ENCODE data around the gene TMCO6. TPM values are rescaled to one million over a fixed set of nuclear protein-coding genes. Genes with fewer than 3 reads are reported as not detected.
"Not testable (repeated sequence)": the region's sequence is repeated elsewhere in the genome, so short reads cannot be mapped to it uniquely, and the experiment has no call there.

The TMCO6 gene
- total RNA-seq, 4 donors from 2014 or later = 21.9 to 90.9 (median 42.2) TPM

- H3K36me3 ChIP-seq = peaks cover 0 to 54% (median 0%) of the 10 kb centered on the region in 3 donors
- H3K4me1 ChIP-seq = peaks cover 0 to 23% (median 10%) of the 10 kb centered on the region in 4 donors
- no peak for DNase-seq
- no peaks in the 10 kb centered on the region for H3K9me3 ChIP-seq
- TF ChIP-seq CTCF (IDR thresholded peaks at IDR 0.05) (no peak), POLR2A (IDR thresholded peaks at IDR 0.05) (no peak)
- peak overlapping the region; percentile 89 to 94 (median 91) for H3K27ac ChIP-seq
- H3K27me3 ChIP-seq = no peaks in the 10 kb centered on the region
- H3K4me3 ChIP-seq = peak overlapping the region; percentile 71 to 94 (median 86)
Observed at GRCh38 chr5:140664030-140664358, 24.7 kb downstream of the TMCO6 start.

DNA sequence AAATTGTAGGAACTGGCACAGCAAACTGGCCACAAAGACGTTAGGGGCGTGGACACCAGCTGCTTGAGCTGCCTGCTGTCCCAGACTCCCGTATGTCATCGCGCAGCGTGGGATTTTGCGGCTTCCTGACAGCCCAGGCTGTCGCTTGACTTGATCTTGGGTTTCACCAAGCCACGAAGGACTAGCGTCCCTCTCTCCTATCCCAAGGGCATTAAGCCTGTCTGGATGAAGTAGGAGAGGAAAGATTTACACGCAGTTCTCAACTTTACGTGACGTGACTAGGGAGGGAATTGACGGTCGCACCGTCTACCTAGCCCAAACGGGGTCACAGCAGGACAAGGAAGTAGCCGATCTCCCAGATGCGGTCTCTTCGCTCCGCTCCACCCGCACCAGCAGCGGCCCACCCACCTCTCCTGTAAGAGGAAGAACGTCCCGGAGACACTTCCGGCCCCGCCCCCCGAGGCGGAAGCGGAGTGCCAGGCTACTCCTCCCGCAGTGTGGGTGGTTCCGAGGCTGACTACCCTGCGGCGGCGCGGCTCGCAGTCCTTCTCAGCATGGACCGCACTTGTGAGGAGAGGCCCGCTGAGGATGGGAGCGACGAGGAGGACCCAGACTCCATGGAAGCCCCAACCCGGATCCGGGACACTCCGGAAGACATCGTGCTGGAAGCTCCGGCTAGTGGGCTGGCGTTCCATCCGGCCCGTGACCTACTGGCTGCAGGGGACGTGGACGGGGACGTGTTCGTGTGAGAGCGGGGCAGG, 25.3 kb downstream of the TMCO6 start, which contains the start of gene WDR55:
TSS of gene WDR55 (plus strand) at position 546 of the 761 bp plus-strand sequence. CDS start at position 555, 9 bp downstream.
- Histone ChIP-seq H3K4me1 (peaks cover 0 to 23% (median 10%) of the 10 kb centered on the region in 4 donors), H3K9me3 (no peaks in the 10 kb centered on the region), H3K27me3 (no peaks in the 10 kb centered on the region), H3K36me3 (peaks cover 0 to 54% (median 0%) of the 10 kb centered on the region in 3 donors), H3K27ac (peak within 1 kb of the TSS; percentile 89 to 94 (median 91)), H3K4me3 (peak within 1 kb of the TSS; percentile 71 to 94 (median 86))
- DNase-seq = peak; percentile 97 to 99 (median 98)
- TF ChIP-seq POLR2A (IDR thresholded peaks at IDR 0.05) (peak; percentile 76 to 90), CTCF (IDR thresholded peaks at IDR 0.05) (no peak)

DNA sequence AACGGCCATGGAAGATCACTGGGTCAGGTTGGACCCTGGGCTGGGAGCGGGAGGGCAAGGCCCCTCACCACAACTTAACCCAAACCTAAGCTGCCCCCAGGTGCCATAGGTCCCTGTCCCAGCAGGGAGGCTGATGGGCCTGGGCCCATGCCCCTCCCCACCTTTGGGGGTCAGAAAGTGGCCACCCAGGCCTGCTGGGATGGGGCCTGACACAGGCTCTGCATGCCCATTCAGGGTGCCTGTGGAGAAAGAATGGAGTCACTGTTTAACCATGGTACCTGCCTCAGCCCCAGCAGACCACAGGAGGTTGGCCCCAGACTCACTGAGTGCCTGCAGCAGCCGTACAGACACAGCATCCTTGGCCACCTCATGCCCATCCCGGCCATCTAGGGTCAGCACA, 31.8 kb downstream of the TMCO6 start:
- H3K9me3 ChIP-seq, H3K4me3 ChIP-seq, DNase-seq, H3K27me3 ChIP-seq, H3K27ac ChIP-seq, H3K4me1 ChIP-seq: not testable (repeated sequence)
- peaks cover 0 to 74% (median 0%) of the 10 kb centered on the region in 3 donors for H3K36me3 ChIP-seq

DNA sequence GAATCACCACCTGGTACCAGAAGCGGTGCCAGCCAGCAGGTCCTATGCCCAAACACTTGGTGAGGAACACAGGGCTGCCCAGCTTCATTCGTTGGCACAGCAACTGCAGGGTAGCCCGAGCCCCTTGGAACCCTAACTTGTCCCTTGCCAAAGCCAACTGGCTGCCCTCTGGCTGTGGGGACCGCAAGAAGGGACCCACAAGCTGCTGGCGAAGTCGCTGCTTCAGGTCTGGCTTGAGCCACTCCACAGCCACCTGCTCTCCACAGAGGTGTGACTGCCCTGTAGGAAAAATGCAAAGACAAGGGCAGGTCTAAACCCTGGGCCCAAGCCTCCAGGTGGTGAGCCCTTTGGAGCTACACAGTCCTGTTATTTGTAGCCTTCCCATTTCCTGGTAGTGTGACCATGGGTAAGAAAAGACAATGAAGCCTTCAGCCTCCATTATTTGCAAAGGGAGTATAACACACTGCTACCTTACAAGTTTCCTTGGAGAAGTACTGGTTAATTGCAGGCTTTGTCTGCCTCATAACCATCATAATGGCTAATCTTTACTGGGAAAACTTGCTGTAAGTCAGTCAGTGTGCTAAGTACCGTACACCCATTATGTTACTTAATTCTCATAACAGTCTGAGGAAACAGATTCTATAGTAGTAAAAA, 32.3 kb downstream of the TMCO6 start:
- Histone ChIP-seq H3K36me3 (peaks cover 0 to 80% (median 0%) of the 10 kb centered on the region in 3 donors), H3K27me3 (no peaks in the 10 kb centered on the region), H3K27ac (no peak overlapping the region), H3K9me3 (no peaks in the 10 kb centered on the region), H3K4me1 (peaks cover 0 to under 1% (median 0%) of the 10 kb centered on the region in 4 donors), H3K4me3 (no peak overlapping the region)
- no peak for DNase-seq
- TF ChIP-seq CTCF (IDR thresholded peaks at IDR 0.05) (no peak), POLR2A (IDR thresholded peaks at IDR 0.05) (no peak)

DNA sequence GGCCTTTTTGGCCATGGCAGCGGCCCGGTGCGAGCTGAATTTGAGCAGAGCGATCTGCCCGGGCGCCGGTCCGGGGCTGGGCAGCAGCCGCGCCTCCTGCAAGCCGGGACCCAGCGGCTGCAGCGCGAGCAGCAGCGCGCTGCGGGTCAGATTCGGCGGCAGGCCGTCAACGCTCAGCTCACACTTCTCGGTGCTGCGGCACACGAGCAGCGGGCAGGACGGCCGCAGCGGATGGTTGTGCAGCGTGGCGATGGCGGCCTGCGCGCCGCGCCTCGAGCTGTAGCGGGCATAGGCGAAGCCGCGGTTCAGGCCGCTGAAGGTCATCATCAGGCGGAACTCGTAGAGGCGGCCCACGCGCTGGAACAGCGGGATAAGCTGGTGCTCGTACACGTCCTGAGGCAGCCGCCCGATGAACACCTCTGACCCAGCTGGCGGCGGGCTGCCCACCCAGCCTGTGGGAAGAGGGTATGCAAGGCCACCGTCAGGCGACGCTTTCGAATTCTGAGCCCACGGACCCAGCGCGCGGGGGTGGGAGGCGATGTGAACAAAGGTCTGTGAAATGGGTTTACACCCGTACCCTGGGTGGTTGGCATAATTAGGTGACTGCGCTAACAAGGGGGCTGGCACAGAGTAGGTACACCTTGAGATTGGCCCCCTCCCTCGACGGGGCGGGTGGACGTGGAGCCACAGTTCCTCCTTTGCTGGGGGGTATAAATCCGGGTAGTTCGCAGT, 33.4 kb downstream of the TMCO6 start:
- no peak overlapping the region for H3K27ac ChIP-seq

More for the DNA sequence above, 33.4 kb downstream of the TMCO6 start:
- H3K36me3 ChIP-seq = peaks cover 0 to 90% (median 0%) of the 10 kb centered on the region in 3 donors
- H3K4me3 ChIP-seq = no peak overlapping the region
- no peaks in the 10 kb centered on the region for H3K4me1 ChIP-seq
- no peaks in the 10 kb centered on the region for H3K9me3 ChIP-seq
- TF ChIP-seq CTCF (IDR thresholded peaks at IDR 0.05) = no peak
- no peak for TF ChIP-seq POLR2A (IDR thresholded peaks at IDR 0.05)
- no peaks in the 10 kb centered on the region for H3K27me3 ChIP-seq
- peak in 1 of 3 donors; percentile 55 for DNase-seq

Measured in Peyer's patch (tissue), 4 donors.